ENCODE data around the gene CLN3.

GRCh38 chr16:28522792-28523191, 30.9 kb upstream of the CLN3 start:
- TF ChIP-seq CTCF (conservative IDR thresholded peaks at IDR 0.05) (no peak), ZFX (IDR thresholded peaks at IDR 0.05) (no peak)

Measured in C4-2B (cell line).